SU-DHL-6 (cell line): ENCODE results near the gene WNT9A.

ENCODE experiments used
- H2AFZ ChIP-seq: fragments of 200-600 bp; sonication (generic); 2 replicates; pipeline ENCODE4 v1.6.1; 2014; ENCODE audit warnings: low read depth, mild to moderate bottlenecking, moderate library complexity, mixed read lengths, antibody characterized with exemption, low read length; ENCODE audit not compliant: severe bottlenecking
- H3F3A ChIP-seq: fragments of 200-600 bp; shearing (Covaris generic); 2 replicates; pipeline ENCODE4 v1.6.0; 2016; ENCODE audit warnings: antibody characterized with exemption, mild to moderate bottlenecking; ENCODE audit not compliant: insufficient read depth
- H3K27ac ChIP-seq: fragments of 200-600 bp; sonication (generic); 2 replicates; pipeline ENCODE4 v1.5.1; 2016; ENCODE audit warnings: low read depth, mild to moderate bottlenecking, low read length, moderate library complexity, mixed read lengths
- H3K27me3 ChIP-seq: fragments of 200-600 bp; sonication (generic), shearing (Covaris generic); 2 replicates; pipeline ENCODE4 v1.6.0; 2014; ENCODE audit warnings: mild to moderate bottlenecking, low read length
- H3K36me3 ChIP-seq: fragments of 200-600 bp; sonication (generic); 2 replicates; pipeline ENCODE4 v1.6.1; 2014; ENCODE audit warnings: mild to moderate bottlenecking, low read length, mixed read lengths
- H3K4me2 ChIP-seq: fragments of 300-600, 200-600 bp; shearing (Covaris generic), sonication (generic); 2 replicates; pipeline ENCODE4 v1.6.0; 2014; ENCODE audit warnings: low read length, low read depth, mild to moderate bottlenecking; ENCODE audit not compliant: poor library complexity, severe bottlenecking
- H3K4me3 ChIP-seq: fragments of 200-600 bp; sonication (generic); 2 replicates; pipeline ENCODE4 v1.5.1; 2014; ENCODE audit warnings: antibody characterized with exemption, low read length, mild to moderate bottlenecking, mixed read lengths; ENCODE audit not compliant: insufficient read depth, poor library complexity, severe bottlenecking
- H3K79me2 ChIP-seq: fragments of 200-600 bp; sonication (generic); 2 replicates; pipeline ENCODE4 v1.6.1; 2014; ENCODE audit warnings: mild to moderate bottlenecking, low read length, moderate library complexity; ENCODE audit not compliant: insufficient read depth
- H3K9ac ChIP-seq: fragments of 200-600 bp; sonication (generic); 2 replicates; pipeline ENCODE4 v1.7.0; 2014; ENCODE audit warnings: mild to moderate bottlenecking, low read length
- H3K9me2 ChIP-seq: fragments of 200-600 bp; sonication (generic); replicated peaks from 2 replicates; pipeline ENCODE4 v1.6.1; 2014; ENCODE audit warnings: low read length; ENCODE audit not compliant: insufficient read depth
- H3K9me3 ChIP-seq: fragments of 200-600 bp; sonication (generic); 2 replicates; pipeline ENCODE4 v1.6.1; 2014; ENCODE audit warnings: low read length, mixed read lengths; ENCODE audit not compliant: insufficient read depth
- H4K20me1 ChIP-seq: fragments of 200-600 bp; sonication (generic); 2 replicates; pipeline ENCODE4 v1.6.1; 2014; ENCODE audit warnings: low read depth, mild to moderate bottlenecking, antibody characterized with exemption, low read length, moderate library complexity, mixed read lengths
- CTCF ChIP-seq: fragments of 200-600 bp; sonication (generic); IDR thresholded peaks from one replicate; pipeline ENCODE4 v1.5.1; 2017; ENCODE audit warnings: antibody characterized with exemption, mild to moderate bottlenecking, low read length, moderate library complexity; ENCODE audit not compliant: insufficient read depth, poor library complexity, severe bottlenecking
- EZH2phosphoT487 ChIP-seq: fragments of 200-600 bp; sonication (generic), shearing (Covaris generic); conservative IDR thresholded peaks from 2 replicates; pipeline ENCODE4 v1.6.1; 2018; ENCODE audit warnings: mild to moderate bottlenecking, antibody characterized with exemption, low read length, moderate library complexity, mixed read lengths

Gene WNT9A

DNA sequence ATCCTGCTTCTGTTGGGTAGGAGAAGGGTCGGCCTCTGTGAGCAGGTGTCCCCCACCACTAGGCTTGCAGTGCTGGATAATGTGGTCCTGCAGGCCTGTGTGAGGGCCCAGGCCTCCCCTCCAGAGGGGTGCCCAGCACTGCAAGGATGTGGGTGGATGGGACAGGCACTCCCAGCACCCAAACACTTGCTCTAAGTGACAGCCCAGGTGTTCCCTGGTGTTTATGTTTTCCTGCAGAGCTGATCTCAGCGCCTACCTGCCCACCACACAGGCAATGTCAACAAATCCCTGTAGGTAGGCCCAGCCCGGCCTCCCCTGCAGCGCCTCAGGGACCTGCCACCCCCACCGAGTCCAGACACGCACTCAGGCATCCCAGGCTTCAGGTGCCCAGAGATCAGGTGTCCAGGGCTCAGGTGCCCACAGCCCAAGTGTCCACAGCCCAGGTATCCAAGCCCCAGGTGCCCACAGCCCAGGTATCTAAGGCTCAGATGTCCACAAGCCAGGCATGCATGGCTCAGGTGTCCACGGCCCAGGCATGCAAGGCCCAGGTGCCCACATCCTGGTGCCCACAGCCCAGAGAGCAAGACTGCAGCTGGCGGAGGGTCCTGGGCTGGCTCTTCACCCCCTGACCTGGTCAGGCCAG, 59.2 kb downstream of the WNT9A start:
- Histone ChIP-seq H3K79me2 (no peaks in the 10 kb centered on the region), H3K9me3 (no peaks in the 10 kb centered on the region), H3F3A (no peaks in the 10 kb centered on the region), H3K27ac (no peak overlapping the region), H3K9ac (no peak overlapping the region), H2AFZ (no peak overlapping the region), H3K4me3 (no peak overlapping the region), H3K4me2 (no peak overlapping the region), H3K27me3 (no peaks in the 10 kb centered on the region), H4K20me1 (no peaks in the 10 kb centered on the region), H3K9me2 (no peaks in the 10 kb centered on the region), H3K36me3 (no peaks in the 10 kb centered on the region)
- TF ChIP-seq CTCF = no peak
- no peak for TF ChIP-seq EZH2phosphoT487

GRCh38 chr1:227887697-227888403, 59.9 kb downstream of the WNT9A start:
- Histone ChIP-seq H3K27ac (no peak overlapping the region), H3K36me3 (no peaks in the 10 kb centered on the region), H3K4me2 (no peak overlapping the region), H3K79me2 (no peaks in the 10 kb centered on the region), H3K4me3 (no peak overlapping the region), H3K9me3 (no peaks in the 10 kb centered on the region), H4K20me1 (no peaks in the 10 kb centered on the region), H3K27me3 (no peaks in the 10 kb centered on the region), H3K9ac (no peak overlapping the region), H3K9me2 (no peaks in the 10 kb centered on the region), H2AFZ (no peak overlapping the region), H3F3A (no peaks in the 10 kb centered on the region)
- TF ChIP-seq EZH2phosphoT487 (no peak), CTCF (no peak)

DNA sequence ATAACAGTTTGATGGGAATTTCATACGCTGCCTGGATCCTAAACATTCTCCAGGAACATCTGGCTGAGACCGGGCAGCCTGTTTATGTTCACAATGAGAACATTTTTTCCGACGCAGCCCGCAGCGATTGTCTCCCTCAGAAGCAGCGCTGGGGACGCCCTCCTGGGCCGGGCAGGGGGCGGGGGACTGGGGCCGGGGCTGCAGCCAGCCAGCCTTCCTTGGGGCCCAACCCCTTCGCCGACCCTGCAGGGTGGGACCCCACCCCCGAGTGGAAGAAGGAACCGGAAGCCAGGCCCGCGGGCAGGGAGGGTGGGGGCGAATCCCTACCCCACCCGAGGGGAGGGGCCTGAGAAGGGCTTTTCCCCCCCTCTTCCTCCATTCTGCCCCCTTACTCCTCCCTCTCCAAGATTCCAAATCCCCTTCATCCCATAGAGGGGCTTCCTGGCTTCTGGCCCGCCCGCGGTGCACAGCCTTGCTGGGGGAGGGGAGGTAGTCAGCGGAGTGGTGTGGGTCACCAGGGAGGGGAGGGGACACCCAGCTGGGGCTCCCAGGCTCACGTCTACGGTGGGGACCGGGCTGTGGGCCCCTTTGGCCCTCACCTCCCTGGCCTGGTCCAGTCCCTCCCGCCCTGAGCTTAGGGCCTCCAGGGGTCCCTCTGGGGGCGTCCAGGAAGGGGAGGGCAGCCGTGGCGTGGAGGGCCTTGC, 60.6 kb downstream of the WNT9A start:
- H3K4me2 ChIP-seq = no peak overlapping the region

More for the DNA sequence above, 60.6 kb downstream of the WNT9A start:
- no peaks in the 10 kb centered on the region for H3K9me2 ChIP-seq
- no peak overlapping the region for H3K9ac ChIP-seq
- H2AFZ ChIP-seq = no peak overlapping the region
- H3F3A ChIP-seq = no peaks in the 10 kb centered on the region
- H3K9me3 ChIP-seq = no peaks in the 10 kb centered on the region
- H3K27me3 ChIP-seq = no peaks in the 10 kb centered on the region
- H3K4me3 ChIP-seq = no peak overlapping the region
- no peaks in the 10 kb centered on the region for H3K36me3 ChIP-seq
- no peaks in the 10 kb centered on the region for H3K79me2 ChIP-seq
- H4K20me1 ChIP-seq = no peaks in the 10 kb centered on the region
- H3K27ac ChIP-seq = no peak overlapping the region
- no peak for TF ChIP-seq CTCF
- no peak for TF ChIP-seq EZH2phosphoT487
